Neural cell (in vitro differentiated cells): ENCODE results near the gene SLC35G6. TPM values are rescaled to one million over a fixed set of nuclear protein-coding genes. Genes with fewer than 3 reads are reported as not detected.

Source experiments
- H2AFZ ChIP-seq: fragments of 200-600, 300-800 bp; sonication (generic), shearing (Covaris generic); 2 replicates; pipeline ENCODE4 v1.6.0; 2014; ENCODE audit warnings: low read depth, mild to moderate bottlenecking, antibody characterized with exemption, low read length, moderate library complexity
- H3F3A ChIP-seq: fragments of 200-600 bp; shearing (Covaris generic); 2 replicates; pipeline ENCODE4 v1.6.1; 2016; ENCODE audit warnings: mild to moderate bottlenecking, moderate library complexity, mixed read lengths, antibody characterized with exemption, low read length; ENCODE audit not compliant: insufficient read depth, poor library complexity, severe bottlenecking
- H3K27ac ChIP-seq: fragments of 200-600, 300-800 bp; sonication (generic), shearing (Covaris generic); 2 replicates; pipeline ENCODE4 v1.5.1; 2014; ENCODE audit warnings: mild to moderate bottlenecking, low read length, moderate library complexity
- H3K27me3 ChIP-seq: fragments of 300-800, 200-600 bp; sonication (generic), shearing (Covaris generic); 2 replicates; pipeline ENCODE4 v1.6.0; 2014; ENCODE audit warnings: mild to moderate bottlenecking, low read depth, low read length, moderate library complexity; ENCODE audit not compliant: insufficient read depth
- H3K36me3 ChIP-seq: fragments of 300-800, 200-600 bp; sonication (generic), shearing (Covaris generic); 2 replicates; pipeline ENCODE4 v1.5.1; 2014; ENCODE audit warnings: mild to moderate bottlenecking, antibody characterized with exemption, low read length, moderate library complexity; ENCODE audit not compliant: insufficient read depth
- H3K4me2 ChIP-seq: fragments of 300-800, 200-600 bp; sonication (generic), shearing (Covaris generic); 2 replicates; pipeline ENCODE4 v1.6.0; 2014; ENCODE audit warnings: mild to moderate bottlenecking, low read length
- H3K4me3 ChIP-seq: fragments of 300-800, 200-600 bp; sonication (generic), shearing (Covaris generic); 2 replicates; pipeline ENCODE4 v1.5.1; 2014; ENCODE audit warnings: mild to moderate bottlenecking, low read length, moderate library complexity
- H3K79me2 ChIP-seq: fragments of 200-600 bp; shearing (Covaris generic); replicated peaks from 2 replicates; pipeline ENCODE4 v1.6.0; 2014; ENCODE audit warnings: mild to moderate bottlenecking, low read length, moderate library complexity; ENCODE audit not compliant: insufficient read depth
- H3K9ac ChIP-seq: fragments of 300-800, 200-600 bp; sonication (generic), shearing (Covaris generic); 2 replicates; pipeline ENCODE4 v1.6.1; 2016; ENCODE audit warnings: mild to moderate bottlenecking, low read length, mixed read lengths
- H3K9me2 ChIP-seq: fragments of 200-600 bp; shearing (Covaris generic); 2 replicates; pipeline ENCODE4 v1.6.1; 2016; ENCODE audit warnings: mild to moderate bottlenecking, low read length, mixed read lengths; ENCODE audit not compliant: insufficient read depth
- H3K9me3 ChIP-seq: fragments of 200-600, 300-800 bp; sonication (generic), shearing (Covaris generic); 2 replicates; pipeline ENCODE4 v1.6.1; 2016; ENCODE audit warnings: mild to moderate bottlenecking, mixed run types, low read length, moderate library complexity, mixed read lengths
- H4K20me1 ChIP-seq: fragments of 200-600 bp; shearing (Covaris generic); 2 replicates; pipeline ENCODE4 v1.6.1; 2016; ENCODE audit warnings: mild to moderate bottlenecking, mixed run types; ENCODE audit not compliant: insufficient read depth
- CTCF ChIP-seq: fragments of 450-650 bp; IDR thresholded peaks from 2 replicates; pipeline ENCODE4 v1.5.1; 2014; ENCODE audit warnings: antibody characterized with exemption, mild to moderate bottlenecking, moderate library complexity; ENCODE audit not compliant: poor library complexity, severe bottlenecking
- EP300 ChIP-seq: fragments of 450-650 bp; conservative IDR thresholded peaks from 2 replicates; pipeline ENCODE4 v1.6.1; 2014; ENCODE audit warnings: antibody characterized with exemption, mild to moderate bottlenecking, moderate library complexity; ENCODE audit not compliant: poor library complexity, severe bottlenecking
- EZH2 ChIP-seq: fragments of 200-600, 300-800 bp; shearing (Covaris generic), sonication (generic); IDR thresholded peaks from 2 replicates; pipeline ENCODE4 v1.6.1; 2014; ENCODE audit warnings: antibody characterized with exemption, low read length, borderline replicate concordance, mild to moderate bottlenecking; ENCODE audit not compliant: insufficient read depth, poor library complexity, severe bottlenecking
- MXI1 ChIP-seq: fragments of 450-650 bp; conservative IDR thresholded peaks from 2 replicates; pipeline ENCODE4 v1.6.1; 2014; ENCODE audit warnings: antibody characterized with exemption, mild to moderate bottlenecking; ENCODE audit not compliant: poor library complexity, severe bottlenecking
- POLR2AphosphoS5 ChIP-seq: IDR thresholded peaks from 2 replicates; pipeline ENCODE4 v1.6.1; 2012
- RAD21 ChIP-seq: fragments of 450-650 bp; conservative IDR thresholded peaks from 2 replicates; pipeline ENCODE4 v1.6.1; 2014; ENCODE audit warnings: antibody characterized with exemption, mild to moderate bottlenecking, moderate library complexity
- SMC3 ChIP-seq: fragments of 450-650 bp; conservative IDR thresholded peaks from 2 replicates; pipeline ENCODE4 v1.6.1; 2014; ENCODE audit warnings: antibody characterized with exemption, mild to moderate bottlenecking, moderate library complexity; ENCODE audit not compliant: poor library complexity
- TAF1 ChIP-seq: IDR thresholded peaks from 2 replicates; pipeline ENCODE4 v1.6.1; 2012; ENCODE audit warnings: low read depth
- polyA plus RNA-seq: library from polyadenylated mRNA; depleted of rRNA; stranded (reverse); fragments of >200 nt; gene quantifications from 2 replicates; pipeline ENCODE4 v1.2.3, GENCODE V29; 2014

The SLC35G6 gene
- polyA plus RNA-seq, 1 donor from 2014 or later: not detected

GRCh38 chr17:7490144-7490543 lies 8.9 kb downstream of the SLC35G6 start:
- Histone ChIP-seq H3K79me2 (peaks cover 94% of the 10 kb centered on the region), H3K36me3 (no peaks in the 10 kb centered on the region), H3K9ac (no peak overlapping the region), H3K9me3 (no peaks in the 10 kb centered on the region), H3K27ac (no peak overlapping the region), H2AFZ (no peak overlapping the region), H3K4me2 (no peak overlapping the region), H3K9me2 (no peaks in the 10 kb centered on the region), H3K4me3 (no peak overlapping the region), H3F3A (no peaks in the 10 kb centered on the region), H3K27me3 (no peaks in the 10 kb centered on the region), H4K20me1 (no peaks in the 10 kb centered on the region)
- TF ChIP-seq POLR2AphosphoS5: no peak

DNA sequence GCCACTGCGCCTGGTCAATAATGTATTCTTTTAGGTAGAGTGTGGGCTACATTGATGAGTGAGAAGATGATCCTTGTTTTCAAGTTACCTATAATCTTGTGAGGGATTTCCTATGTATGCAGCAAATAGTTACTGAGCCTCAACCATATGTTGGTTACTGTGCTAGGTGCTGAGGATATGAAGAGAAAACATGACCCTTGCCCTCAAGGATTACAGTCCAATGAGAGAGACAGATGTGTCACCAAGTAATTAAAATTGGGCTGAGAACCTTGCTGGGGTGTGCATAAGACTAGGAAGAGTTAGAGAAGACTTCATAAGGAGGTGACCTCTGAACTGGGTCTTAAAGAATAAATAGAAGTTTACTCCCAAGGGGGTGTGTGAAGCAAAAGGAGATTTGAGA lies 10.3 kb downstream of the SLC35G6 start:
- TF ChIP-seq TAF1 (no peak), EZH2 (no peak), SMC3 (no peak)
- Histone ChIP-seq H3K4me2 (no peak overlapping the region), H3K27me3 (no peaks in the 10 kb centered on the region), H3K9ac (no peak overlapping the region), H3K79me2 (peaks cover 88% of the 10 kb centered on the region), H3K27ac (no peak overlapping the region), H3F3A (no peaks in the 10 kb centered on the region), H3K36me3 (no peaks in the 10 kb centered on the region), H3K4me3 (no peak overlapping the region), H2AFZ (no peak overlapping the region), H4K20me1 (peaks cover 4% of the 10 kb centered on the region), H3K9me2 (no peaks in the 10 kb centered on the region), H3K9me3 (no peaks in the 10 kb centered on the region)

GRCh38 chr17:7493941-7494340 lies 12.7 kb downstream of the SLC35G6 start:
- no peaks in the 10 kb centered on the region for H3K9me3 ChIP-seq
- H3K27ac ChIP-seq: no peak overlapping the region
- TF ChIP-seq RAD21 (no peak), MXI1 (no peak), EP300 (no peak), TAF1 (no peak), SMC3 (no peak), CTCF (no peak), EZH2 (no peak)
- H3K79me2 ChIP-seq: peaks cover 70% of the 10 kb centered on the region
- H3K36me3 ChIP-seq: no peaks in the 10 kb centered on the region
- H3K4me2 ChIP-seq: no peak overlapping the region
- H3K27me3 ChIP-seq: no peaks in the 10 kb centered on the region
- no peaks in the 10 kb centered on the region for H3K9me2 ChIP-seq
- H3F3A ChIP-seq: no peaks in the 10 kb centered on the region
- H2AFZ ChIP-seq: no peak overlapping the region
- no peak overlapping the region for H3K9ac ChIP-seq
- no peak overlapping the region for H3K4me3 ChIP-seq
- H4K20me1 ChIP-seq: peaks cover 4% of the 10 kb centered on the region

DNA sequence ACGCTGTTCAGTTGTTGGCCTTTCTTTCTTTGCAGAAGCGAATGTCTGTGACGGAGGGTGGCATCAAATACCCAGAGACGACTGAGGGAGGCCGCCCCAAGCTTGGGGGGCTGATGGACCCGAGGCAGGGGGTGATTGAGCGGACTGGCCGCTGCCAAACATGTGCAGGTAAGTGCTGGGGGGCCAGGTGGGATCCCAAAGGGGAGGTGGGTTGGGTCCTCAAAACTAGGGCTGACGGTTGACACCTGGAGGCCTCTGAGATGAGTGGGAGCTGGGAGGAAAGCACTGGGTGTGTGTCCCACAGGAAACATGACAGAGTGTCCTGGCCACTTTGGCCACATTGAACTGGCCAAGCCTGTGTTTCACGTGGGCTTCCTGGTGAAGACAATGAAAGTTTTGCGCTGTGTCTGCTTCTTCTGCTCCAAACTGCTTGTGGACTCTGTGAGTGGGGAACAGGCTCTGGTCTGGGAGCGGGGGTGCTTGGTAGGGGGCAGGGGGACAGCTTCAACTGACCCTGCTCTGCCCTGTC lies 14.7 kb downstream of the SLC35G6 start:
- H3K9me2 ChIP-seq: no peaks in the 10 kb centered on the region
- H3K36me3 ChIP-seq: no peaks in the 10 kb centered on the region
- no peak overlapping the region for H3K27ac ChIP-seq
- H3K4me2 ChIP-seq: no peak overlapping the region
- H2AFZ ChIP-seq: no peak overlapping the region
- H3K27me3 ChIP-seq: no peaks in the 10 kb centered on the region
- H4K20me1 ChIP-seq: peaks cover 4% of the 10 kb centered on the region
- H3K9me3 ChIP-seq: no peaks in the 10 kb centered on the region
- peaks cover 50% of the 10 kb centered on the region for H3K79me2 ChIP-seq
- H3K4me3 ChIP-seq: no peak overlapping the region
- no peak overlapping the region for H3K9ac ChIP-seq
- no peaks in the 10 kb centered on the region for H3F3A ChIP-seq
- TF ChIP-seq EZH2 (no peak), TAF1 (no peak)
